WERI-Rb-1 (cell line): ENCODE measurements around the gene OSGIN1.

Experiments
- DNase-seq: peaks from one replicate; pipeline ENCODE4 v3.0.0-alpha.2; 2020
- H3K27ac ChIP-seq: fragments of 250-450 bp; sonication (Bioruptor Pico); 2 replicates; pipeline ENCODE4 v1.5.1; 2020; ENCODE audit warnings: mild to moderate bottlenecking, moderate library complexity
- H3K27me3 ChIP-seq: fragments of 250-450 bp; sonication (Bioruptor Pico); 2 replicates; pipeline ENCODE4 v1.5.1; 2021; ENCODE audit warnings: mild to moderate bottlenecking, low read depth, moderate library complexity; ENCODE audit not compliant: insufficient read depth, severe bottlenecking
- H3K36me3 ChIP-seq: fragments of 250-450 bp; sonication (Bioruptor Pico); 2 replicates; pipeline ENCODE4 v1.5.1; 2020; ENCODE audit warnings: mild to moderate bottlenecking, moderate library complexity
- H3K4me3 ChIP-seq: 2 replicates; pipeline ENCODE4 v1.5.1; 2011; ENCODE audit warnings: low read depth, mild to moderate bottlenecking, control low read depth, low read length
- H3K9me3 ChIP-seq: fragments of 250-450 bp; sonication (Bioruptor Pico); 2 replicates; pipeline ENCODE4 v1.5.1; 2021; ENCODE audit warnings: mild to moderate bottlenecking, moderate library complexity; ENCODE audit not compliant: severe bottlenecking
- TF ChIP-seq, protein P1 (sequence below): IDR thresholded peaks from 2 replicates; pipeline ENCODE4 v1.5.1; 2011; ENCODE audit warnings: low read depth, mild to moderate bottlenecking, control low read depth, inconsistent platforms, low read length

OSGIN1 gene

DNA sequence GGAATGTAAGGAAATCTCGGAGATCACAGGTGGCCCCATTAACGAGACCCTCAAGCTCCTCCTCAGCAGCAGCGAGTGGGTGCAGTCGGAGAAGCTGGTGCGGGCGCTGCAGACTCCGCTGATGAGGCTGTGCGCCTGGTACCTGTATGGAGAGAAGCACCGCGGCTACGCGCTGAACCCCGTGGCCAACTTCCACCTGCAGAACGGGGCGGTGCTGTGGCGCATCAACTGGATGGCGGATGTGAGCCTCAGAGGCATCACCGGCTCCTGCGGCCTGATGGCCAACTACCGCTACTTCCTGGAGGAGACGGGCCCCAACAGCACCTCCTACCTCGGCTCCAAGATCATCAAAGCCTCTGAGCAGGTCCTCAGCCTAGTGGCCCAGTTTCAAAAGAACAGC is 38.0 kb upstream of the OSGIN1 start:
- TF ChIP-seq, protein P1, sequence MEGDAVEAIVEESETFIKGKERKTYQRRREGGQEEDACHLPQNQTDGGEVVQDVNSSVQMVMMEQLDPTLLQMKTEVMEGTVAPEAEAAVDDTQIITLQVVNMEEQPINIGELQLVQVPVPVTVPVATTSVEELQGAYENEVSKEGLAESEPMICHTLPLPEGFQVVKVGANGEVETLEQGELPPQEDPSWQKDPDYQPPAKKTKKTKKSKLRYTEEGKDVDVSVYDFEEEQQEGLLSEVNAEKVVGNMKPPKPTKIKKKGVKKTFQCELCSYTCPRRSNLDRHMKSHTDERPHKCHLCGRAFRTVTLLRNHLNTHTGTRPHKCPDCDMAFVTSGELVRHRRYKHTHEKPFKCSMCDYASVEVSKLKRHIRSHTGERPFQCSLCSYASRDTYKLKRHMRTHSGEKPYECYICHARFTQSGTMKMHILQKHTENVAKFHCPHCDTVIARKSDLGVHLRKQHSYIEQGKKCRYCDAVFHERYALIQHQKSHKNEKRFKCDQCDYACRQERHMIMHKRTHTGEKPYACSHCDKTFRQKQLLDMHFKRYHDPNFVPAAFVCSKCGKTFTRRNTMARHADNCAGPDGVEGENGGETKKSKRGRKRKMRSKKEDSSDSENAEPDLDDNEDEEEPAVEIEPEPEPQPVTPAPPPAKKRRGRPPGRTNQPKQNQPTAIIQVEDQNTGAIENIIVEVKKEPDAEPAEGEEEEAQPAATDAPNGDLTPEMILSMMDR: no peak
- H3K27me3 ChIP-seq: no peaks in the 10 kb centered on the region
- H3K27ac ChIP-seq: no peak overlapping the region
- DNase-seq: no peak
- no peak overlapping the region for H3K4me3 ChIP-seq
- no peaks in the 10 kb centered on the region; the same call in 1 of the 2 replicates for H3K36me3 ChIP-seq
- H3K9me3 ChIP-seq: no peaks in the 10 kb centered on the region

DNA sequence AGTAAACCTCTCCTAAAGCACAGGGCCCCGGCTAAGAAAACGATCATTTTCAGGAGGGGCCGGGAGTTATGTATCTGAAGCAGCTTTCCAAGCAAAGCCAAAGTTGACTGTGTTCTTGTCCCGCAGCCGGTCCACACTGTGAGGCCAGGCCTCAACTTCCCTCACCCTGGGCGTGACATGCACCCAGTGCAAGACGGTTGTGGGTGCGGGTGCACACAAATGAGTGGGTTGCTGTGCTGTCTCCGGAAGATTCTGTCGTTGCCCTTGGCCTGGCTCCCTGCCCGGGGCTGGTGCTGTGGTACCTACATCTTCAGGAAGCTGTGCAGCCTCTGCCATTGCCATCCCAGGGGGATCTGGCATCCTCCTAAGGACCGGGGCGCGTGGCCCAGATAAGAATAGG is 37.5 kb upstream of the OSGIN1 start:
- Histone ChIP-seq H3K27ac (no peak overlapping the region), H3K27me3 (no peaks in the 10 kb centered on the region), H3K36me3 (no peaks in the 10 kb centered on the region; the same call in 1 of the 2 replicates), H3K9me3 (no peaks in the 10 kb centered on the region), H3K4me3 (no peak overlapping the region)
- TF ChIP-seq, protein P1: no peak
- no peak for DNase-seq

DNA sequence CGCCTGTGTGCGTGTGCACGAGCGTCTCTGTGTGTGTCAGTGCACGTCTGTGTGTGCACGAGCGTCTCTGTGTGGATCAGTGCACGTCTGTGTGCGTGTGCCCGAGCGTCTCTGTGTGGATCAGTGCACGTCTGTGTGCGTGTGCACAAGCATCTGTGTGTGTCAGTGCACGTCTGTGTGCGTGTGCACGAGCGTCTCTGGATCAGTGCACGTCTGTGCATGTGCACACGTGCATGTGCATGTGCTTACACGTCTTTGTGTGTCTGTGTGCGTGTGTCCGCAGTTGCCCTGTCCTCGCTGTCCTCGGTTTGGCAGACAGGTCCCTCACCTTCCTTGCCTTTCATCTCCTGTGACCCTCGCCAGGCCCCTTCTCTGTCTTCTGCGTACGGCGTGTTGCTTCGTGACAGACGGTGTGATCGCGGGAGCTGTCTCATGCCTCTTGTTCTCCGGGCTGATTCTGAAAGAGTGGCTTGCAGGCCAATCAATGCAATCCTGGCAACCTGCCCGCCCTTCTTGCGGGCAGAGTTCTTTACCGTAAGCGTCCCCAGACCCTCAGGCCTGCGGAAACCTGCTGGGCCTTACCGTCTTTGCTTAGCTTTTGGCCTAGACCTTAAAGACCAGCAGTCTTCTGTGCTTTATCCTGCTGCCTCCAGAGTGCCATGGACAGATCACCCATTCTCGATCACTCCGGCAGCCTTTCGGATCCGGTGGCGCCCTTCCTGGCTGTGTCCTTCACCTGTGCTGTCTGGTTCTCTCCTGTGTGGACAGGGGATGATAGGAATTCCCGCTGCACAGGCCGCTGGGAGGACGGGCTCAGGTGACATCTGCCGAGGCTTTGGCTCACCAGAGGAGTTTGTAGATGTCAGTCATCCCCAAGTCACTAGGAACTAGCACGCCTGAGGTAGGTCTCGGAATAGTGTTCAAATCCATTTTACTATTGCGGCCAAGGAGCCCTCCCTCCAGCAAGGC is 35.6 kb upstream of the OSGIN1 start:
- no peaks in the 10 kb centered on the region; the same call in 1 of the 2 replicates for H3K36me3 ChIP-seq
- TF ChIP-seq, protein P1: no peak
- H3K9me3 ChIP-seq: no peaks in the 10 kb centered on the region
- no peak for DNase-seq
- no peak overlapping the region for H3K4me3 ChIP-seq
- H3K27ac ChIP-seq: no peak overlapping the region
- H3K27me3 ChIP-seq: no peaks in the 10 kb centered on the region

GRCh38 chr16:83920894-83921491 is 32.0 kb upstream of the OSGIN1 start:
- Histone ChIP-seq H3K27me3 (no peaks in the 10 kb centered on the region), H3K36me3 (no peaks in the 10 kb centered on the region), H3K27ac (no peak overlapping the region), H3K4me3 (no peak overlapping the region), H3K9me3 (no peaks in the 10 kb centered on the region)
- DNase-seq: no peak
- TF ChIP-seq, protein P1: no peak

DNA sequence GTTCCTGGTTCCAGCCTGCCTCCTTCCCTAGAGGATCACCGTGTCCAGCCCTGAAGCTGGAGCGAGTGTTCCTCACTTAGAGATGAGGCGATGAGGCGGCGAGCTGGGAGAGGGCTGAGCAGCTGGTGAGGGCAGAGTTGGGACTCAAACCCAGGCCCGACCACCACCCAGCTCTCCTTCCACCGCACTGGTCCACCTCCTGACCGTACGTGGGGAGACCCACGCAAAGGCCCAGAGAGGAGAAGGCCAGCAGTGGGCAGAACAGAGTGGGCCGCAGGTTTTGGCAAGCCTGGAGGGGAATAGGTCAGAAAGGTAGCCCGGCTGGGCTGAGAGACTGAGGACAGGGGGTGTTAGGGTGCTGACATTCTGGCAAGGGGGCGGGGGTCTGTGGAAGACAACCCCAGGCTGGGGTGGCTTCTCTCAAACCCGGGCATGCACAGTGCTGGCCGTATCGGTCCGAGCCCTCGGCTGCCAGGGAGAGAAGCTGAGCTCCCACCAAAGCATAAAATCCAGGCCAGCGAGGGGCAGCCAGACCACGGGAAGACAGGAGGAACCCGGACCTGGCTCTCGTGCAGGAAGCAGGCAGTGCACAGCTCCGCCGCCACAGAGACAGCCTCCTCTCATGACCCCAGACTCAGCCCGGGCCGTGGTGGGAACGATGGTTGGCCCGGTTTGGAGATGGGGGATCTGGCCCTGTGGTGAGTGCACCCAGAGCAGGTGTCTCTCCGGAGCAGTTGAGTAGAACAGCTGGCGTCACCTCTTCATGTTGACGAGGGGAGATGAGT is 29.3 kb upstream of the OSGIN1 start:
- Histone ChIP-seq H3K27me3 (no peaks in the 10 kb centered on the region), H3K4me3 (no peak overlapping the region), H3K36me3 (no peaks in the 10 kb centered on the region), H3K9me3 (no peaks in the 10 kb centered on the region), H3K27ac (no peak overlapping the region)
- TF ChIP-seq, protein P1: no peak
- no peak for DNase-seq
